Stimulated activated CD4-positive, alpha-beta T cell treated with anti-CD3 and anti-CD28 coated beads, Interleukin-1b, Interleukin-23, amount 100 ng/mL, for 4 hours (primary cell): ENCODE data around the gene ANKRD42.
"Not testable (repeated sequence)": the region's sequence is repeated elsewhere in the genome, so short reads cannot be mapped to it uniquely, and the experiment has no call there.

Source experiments
- DNase-seq, 2 donors: peaks; one replicate each; pipeline ENCODE4 v3.0.0-alpha.2; 2020; ENCODE audit warnings: low read depth in 2 of 2

The ANKRD42 gene

GRCh38 chr11:83241291-83241946 is 47.9 kb downstream of the ANKRD42 start:
- no peak for DNase-seq

DNA sequence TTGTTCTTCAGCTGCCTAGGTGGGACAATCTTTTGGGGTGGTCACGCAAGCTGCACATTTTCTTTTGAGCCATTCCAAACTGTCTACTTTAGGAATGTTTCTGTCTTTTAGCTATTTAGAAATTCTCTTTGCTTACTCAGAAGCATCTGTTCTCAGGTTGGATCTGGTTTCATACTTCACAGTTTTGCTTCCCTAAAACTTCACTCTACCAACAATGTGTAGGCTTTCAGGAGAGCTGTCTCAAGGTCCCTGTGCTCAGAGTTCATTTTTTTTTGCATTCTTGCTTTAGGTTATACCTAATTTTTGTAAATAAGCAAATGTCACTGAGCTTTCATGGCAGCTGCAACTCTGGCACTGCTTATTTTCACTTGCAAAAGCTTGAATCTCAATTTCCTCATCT is 55.9 kb downstream of the ANKRD42 start:
- DNase-seq: no peak

DNA sequence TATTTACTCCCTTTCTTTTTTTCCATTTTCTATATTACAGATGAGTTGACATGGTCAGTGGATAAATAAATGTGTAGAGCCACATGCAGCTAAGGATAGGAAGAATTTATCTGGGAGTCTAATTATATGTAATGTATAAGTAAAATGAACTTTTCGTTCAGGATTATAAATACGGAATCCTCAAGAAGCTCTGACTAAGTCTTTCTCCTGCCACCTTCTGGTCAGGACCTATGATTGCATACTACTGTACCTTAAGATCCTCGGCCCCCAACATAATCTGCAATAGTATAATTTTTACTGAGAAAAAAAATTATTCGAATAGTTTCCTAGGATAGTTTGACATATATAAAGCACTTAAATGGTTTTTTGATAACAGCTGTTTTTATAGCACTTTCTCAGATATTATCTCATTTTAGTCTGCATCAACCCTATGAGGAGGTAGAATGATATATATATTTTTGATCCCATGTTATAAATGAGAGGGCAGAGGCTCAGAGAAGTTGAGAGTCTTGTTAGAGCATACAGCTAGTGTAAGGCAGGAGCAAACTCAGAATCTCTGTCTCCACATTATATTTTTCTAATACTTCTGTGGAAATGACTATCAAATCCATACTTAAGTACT is 56.6 kb downstream of the ANKRD42 start:
- DNase-seq: peak in 1 of 2 donors; percentile 3

DNA sequence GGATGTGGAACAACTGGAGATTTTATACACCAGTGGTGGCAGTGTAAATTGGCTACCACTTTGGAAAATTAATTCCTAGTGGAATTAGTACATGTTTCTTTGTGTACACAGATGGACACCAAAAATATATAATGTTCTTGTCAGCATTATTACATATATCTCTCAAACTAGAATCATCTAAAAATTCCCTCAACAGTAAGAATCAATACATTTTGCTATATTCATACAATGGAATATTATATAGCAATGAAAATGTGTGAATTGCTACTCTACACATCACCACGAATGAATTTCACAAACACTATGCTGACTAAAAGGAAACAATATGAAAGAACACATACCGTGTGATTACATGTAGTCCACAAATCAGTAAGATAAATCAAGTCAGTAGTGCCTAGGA is 58.8 kb downstream of the ANKRD42 start:
- no peak for DNase-seq

DNA sequence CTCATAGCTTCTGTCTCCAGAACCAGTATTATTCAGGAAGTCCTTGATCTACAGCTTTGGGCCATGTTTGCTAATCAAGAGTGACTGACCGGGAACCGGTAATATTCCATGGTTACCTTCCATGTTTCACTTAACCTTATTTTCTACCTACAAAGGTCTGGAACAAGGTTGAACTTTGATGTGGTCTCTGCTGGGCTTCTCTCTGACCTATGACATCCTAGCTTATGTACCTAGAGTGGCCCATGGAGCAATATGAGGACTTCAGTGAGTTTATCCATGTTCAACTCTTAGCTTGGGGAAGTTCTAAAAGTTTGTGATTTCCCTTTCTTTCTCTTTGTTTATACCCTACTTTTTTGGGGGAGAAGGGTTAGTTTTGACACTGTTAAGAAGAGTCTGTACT is 59.4 kb downstream of the ANKRD42 start:
- DNase-seq: no peak

DNA sequence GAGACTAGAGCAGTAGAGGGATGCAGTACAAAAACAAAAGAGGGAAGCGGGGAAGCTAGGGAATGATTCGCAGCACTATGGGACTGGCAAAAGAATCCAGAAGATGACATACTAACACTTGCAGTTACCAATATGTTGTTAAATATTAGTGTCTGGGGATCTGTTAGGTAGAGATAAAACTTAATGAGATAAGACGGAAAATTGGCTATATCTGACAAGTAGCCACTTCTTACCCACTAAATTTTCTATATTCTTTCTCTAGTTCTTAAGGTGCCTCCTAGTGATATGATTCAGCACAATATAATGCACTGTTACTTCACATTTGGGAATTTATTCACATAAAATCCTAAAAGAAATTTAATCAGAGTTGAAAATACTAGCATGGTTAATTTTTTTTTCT is 61.9 kb downstream of the ANKRD42 start:
- DNase-seq: no peak

- DNase-seq: no peak
Measured at GRCh38 chr11:83256602-83257340, 63.3 kb downstream of the ANKRD42 start.

GRCh38 chr11:83257761-83258168 is 64.3 kb downstream of the ANKRD42 start:
- DNase-seq: no peak

GRCh38 chr11:83259559-83259958 is 66.0 kb downstream of the ANKRD42 start:
- no peak for DNase-seq

DNA sequence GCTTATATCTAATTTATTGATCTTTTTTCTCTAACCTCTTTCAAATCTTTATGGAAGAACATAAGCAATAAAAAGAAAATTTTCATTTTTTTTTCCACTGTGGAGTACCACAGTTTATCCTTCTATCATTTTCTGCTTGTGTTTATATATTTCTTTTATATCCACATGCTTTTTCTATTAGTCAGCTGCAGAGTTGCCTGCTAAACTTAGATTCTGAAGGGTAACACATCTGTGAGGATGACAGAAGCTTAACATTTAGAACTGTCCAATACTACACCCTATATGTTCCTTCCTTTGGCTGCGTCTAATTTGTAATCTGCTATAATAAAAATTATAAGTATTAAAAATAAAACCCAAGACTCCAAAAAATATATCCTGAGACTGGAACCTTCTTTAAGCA is 71.8 kb downstream of the ANKRD42 start:
- DNase-seq: no peak

GRCh38 chr11:83269080-83269479 is 75.6 kb downstream of the ANKRD42 start:
- DNase-seq: not testable (repeated sequence)

DNA sequence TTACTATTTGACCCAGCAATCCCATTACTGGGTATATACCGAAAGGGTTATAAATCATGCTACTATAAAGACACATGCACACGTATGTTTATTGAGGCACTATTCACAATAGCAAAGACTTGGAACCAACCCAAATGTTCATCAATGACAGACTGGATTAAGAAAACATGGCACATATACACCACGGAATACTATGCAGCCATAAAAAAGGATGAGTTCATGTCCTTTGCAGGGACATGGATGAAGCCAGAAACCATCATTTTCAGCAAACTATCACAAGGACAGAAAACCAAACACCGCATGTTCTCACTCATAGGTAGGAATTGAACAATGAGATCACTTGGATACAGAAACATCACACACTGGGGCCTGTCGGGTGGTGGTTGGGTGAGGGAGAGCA is 78.2 kb downstream of the ANKRD42 start:
- not testable (repeated sequence) for DNase-seq

DNA sequence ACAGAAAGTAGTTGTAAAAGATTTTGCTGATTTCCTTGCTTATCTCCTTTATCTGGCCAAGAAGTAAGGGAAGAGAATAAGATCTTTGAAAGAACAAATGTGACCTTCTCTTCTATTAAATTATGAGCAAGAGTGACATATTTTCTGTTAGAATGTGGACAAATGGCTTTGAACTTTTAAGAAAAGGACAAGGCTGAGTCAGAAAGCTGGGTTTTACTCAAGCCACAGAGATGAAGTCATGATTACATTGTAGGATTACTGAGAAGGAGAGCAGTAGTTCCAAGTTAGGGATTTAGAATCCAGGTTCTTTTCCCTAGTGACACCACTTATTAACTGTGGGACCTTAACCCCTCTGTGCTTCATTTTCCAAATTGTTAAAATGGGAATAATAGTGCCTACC is 79.1 kb downstream of the ANKRD42 start:
- no peak for DNase-seq

DNA sequence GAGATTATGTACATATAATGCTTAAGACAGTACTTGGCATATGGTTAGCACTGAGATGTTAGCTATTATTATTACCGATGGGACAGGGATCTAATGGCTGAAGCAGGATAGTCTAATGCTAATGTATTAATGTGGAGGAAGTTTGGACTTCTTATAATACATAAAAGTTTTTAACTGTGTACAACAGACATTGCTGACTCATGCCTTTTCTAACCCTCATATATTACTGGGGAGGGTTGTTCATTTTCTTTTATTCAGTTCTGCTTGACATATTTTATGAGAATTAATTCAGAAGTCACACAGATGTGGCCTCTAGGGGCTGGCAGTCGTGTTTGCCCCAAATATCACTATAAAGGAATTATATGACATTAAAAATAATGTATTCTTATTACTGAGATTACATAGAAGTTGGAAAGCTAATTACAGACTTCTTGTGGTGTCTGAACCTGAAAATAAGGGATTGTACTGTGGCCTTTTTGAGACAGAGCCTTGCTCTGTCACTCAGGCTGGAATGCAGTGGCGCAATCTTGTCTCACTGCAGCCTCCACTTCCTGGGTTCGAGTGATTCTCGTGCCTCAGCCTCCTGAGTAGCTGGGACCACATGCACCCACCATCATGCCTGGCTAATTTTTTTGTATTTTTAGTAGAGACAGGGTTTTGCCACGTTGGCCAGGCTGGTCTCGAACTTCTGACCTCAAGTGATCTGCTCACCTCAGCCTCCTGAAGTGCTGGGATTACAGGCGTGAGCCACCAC is 82.6 kb downstream of the ANKRD42 start:
- no peak for DNase-seq

DNA sequence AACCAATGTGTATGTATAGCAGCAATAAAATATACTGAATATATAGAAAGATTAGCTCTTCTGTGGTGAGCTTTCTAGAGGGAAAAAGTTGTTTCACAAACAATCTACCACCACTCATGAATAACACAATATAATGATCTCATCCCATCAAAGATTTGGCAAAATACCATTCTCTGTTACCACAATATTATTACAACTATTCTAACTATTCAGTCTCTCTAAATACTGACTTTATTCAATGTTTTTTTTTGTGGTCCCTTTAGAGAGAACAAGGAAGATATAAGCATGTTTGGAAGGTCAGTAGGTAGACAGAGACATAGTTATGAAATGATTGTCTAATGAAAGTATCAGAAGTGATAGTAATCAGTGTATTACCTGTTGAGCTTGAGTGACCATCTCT is 84.8 kb downstream of the ANKRD42 start:
- no peak for DNase-seq

- DNase-seq: no peak
Measured at GRCh38 chr11:83280256-83280655, 86.7 kb downstream of the ANKRD42 start.

- DNase-seq: no peak
Measured at GRCh38 chr11:83282084-83282716, 88.7 kb downstream of the ANKRD42 start.

- no peak for DNase-seq
Measured at GRCh38 chr11:83284501-83285150, 91.1 kb downstream of the ANKRD42 start.

- no peak for DNase-seq
Measured at GRCh38 chr11:83285151-83285770, 91.7 kb downstream of the ANKRD42 start.

DNA sequence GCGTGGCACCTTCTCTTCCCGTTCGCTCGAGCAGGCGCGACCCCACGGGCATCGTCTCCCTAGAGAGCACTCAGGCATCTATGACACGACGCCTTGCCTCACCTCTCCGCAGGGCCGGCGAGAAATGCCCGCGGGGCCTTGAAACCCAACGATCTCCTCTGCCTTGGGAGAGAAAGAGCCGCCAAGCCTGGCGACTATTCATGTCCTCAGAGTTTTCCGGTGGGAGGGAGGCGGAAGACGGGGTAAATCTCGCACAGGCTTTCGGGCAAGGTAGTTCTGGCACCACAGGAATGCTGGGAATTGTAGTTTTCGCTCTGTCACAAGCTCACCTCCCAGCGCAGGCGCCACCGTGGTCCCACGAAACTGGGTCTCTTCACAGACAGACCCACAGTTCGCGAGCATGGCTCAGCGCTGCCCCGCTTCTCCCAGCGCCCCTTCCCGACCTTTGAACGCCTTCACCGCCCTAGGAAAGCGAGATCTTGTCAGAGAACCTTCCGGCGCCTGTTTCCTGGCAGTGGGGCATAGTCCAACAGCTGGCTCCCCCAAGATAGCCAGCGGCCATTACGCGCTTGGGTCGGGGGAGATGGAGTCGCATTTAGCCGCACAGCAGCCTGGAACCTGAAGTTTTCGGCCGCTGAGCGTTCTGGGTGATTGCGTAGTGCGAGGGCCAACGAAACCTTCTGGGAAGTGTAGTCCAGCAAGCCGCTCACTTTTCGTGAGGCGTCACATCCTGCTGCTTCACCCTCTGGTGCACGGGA is 92.4 kb downstream of the ANKRD42 start, which contains the start of gene CCDC90B:
CCDC90B (minus strand) TSS at position 597 of the 758 bp plus-strand sequence; CDS start at position 202, 395 bp downstream.
- DNase-seq: peak; percentile 78 to 83
